ENCODE results near the gene GALNT18.

DNA sequence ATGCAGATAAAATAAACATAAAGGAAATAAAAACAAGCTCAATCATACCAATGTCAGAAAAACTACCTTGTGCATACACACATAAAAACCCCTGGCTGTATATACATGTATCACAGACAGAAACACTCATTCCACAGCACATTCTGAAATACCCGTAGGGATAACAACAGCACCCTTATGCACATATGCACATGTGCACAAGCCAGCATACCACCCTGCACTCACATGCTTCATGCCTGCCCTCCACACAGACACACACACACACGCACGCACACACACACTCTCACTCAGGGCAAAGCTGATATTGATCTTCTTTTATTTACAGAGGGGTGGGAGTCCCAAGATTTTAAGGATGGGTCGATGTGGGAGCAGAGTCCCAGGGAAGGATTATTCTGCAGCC lies 360.9 kb downstream of the GALNT18 start:
- TF ChIP-seq, protein P1, sequence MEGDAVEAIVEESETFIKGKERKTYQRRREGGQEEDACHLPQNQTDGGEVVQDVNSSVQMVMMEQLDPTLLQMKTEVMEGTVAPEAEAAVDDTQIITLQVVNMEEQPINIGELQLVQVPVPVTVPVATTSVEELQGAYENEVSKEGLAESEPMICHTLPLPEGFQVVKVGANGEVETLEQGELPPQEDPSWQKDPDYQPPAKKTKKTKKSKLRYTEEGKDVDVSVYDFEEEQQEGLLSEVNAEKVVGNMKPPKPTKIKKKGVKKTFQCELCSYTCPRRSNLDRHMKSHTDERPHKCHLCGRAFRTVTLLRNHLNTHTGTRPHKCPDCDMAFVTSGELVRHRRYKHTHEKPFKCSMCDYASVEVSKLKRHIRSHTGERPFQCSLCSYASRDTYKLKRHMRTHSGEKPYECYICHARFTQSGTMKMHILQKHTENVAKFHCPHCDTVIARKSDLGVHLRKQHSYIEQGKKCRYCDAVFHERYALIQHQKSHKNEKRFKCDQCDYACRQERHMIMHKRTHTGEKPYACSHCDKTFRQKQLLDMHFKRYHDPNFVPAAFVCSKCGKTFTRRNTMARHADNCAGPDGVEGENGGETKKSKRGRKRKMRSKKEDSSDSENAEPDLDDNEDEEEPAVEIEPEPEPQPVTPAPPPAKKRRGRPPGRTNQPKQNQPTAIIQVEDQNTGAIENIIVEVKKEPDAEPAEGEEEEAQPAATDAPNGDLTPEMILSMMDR (conservative IDR thresholded peaks at IDR 0.05; ENCODE audit: low read length), result no peak
- TF ChIP-seq EZH2phosphoT487 (IDR thresholded peaks at IDR 0.05; ENCODE audit: borderline replicate concordance, low read depth, low read length), result no peak

All from OCI-LY7 (cell line).